Measurements from ENCODE around the gene WDR87. TPM values are rescaled to one million over a fixed set of nuclear protein-coding genes. Genes with fewer than 3 reads are reported as not detected.

Gene WDR87
- total and polyA plus RNA-seq, 2 donors (not counting 3 experiments of a cell fraction or from before 2014, with no cell fraction given): not detected

DNA sequence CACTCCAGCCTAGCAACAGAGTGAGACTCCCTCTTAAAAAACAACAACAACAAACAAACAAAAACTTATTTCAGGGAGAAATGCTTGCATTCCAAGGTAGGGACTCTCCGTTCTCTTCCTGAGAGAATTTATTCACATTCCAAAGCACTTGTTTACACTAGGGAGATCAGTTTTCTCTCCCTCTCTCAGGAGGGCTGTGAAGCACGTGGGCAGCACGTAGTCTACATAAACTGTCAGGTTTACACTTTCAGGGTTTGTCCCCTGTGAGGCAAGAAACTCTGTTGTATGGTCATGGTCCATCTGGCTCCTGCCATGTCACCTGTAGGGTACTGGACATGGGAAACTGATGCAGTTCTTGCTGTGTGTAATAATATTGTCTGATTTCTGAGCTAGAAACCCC lies 31.6 kb downstream of the WDR87 start:
- H3K36me3 ChIP-seq (ENCODE audit: control insufficient read depth in 2 of 2, extremely low read depth in 1 of 2, insufficient read depth in 2 of 2, low read length in 2 of 2): no peaks in the 10 kb centered on the region
- no peaks in the 10 kb centered on the region for H3K9me1 ChIP-seq (replicated peaks; ENCODE audit: control insufficient read depth, extremely low read depth, insufficient read depth, low read length)
- H3K9me3 ChIP-seq (replicated peaks; ENCODE audit: control insufficient read depth, insufficient read depth, low read length): no peaks in the 10 kb centered on the region
- DNase-seq (ENCODE audit: low read depth, low spot score): no peak
- no peaks in the 10 kb centered on the region for H3K79me2 ChIP-seq (ENCODE audit: control insufficient read depth, insufficient read depth, low read length)
- BruUV-seq (replicated peaks): no TSS peak
- no peak overlapping the region for H3K4me3 ChIP-seq (replicated peaks in 1 of 3; ENCODE audit: insufficient read depth in 1 of 3, low read depth in 1 of 3, low read length in 3 of 3)
- dilution Hi-C loops (cut with MboI; ENCODE audit: extremely low pct_ligation_motif_present, low sequenced_read_pairs) (no loop called here), intact Hi-C loops (cut with micrococcal nuclease) (no loop called here)
- H3K4me2 ChIP-seq (ENCODE audit: insufficient read depth, low read length): no peak overlapping the region
- H2AFZ ChIP-seq (ENCODE audit: low read depth, low read length): no peak overlapping the region
- FAIRE-seq: no peak
- H3K27me3 ChIP-seq (ENCODE audit: control insufficient read depth in 2 of 2, insufficient read depth in 2 of 2, low read length in 2 of 2): no peaks in the 10 kb centered on the region
- ChIA-PET CTCF (no interaction called here), POLR2A (no interaction called here)
- no peak for TF ChIP-seq CTCF (IDR thresholded peaks at IDR 0.05; ENCODE audit: extremely low read depth in 1 of 2, insufficient read depth in 1 of 2, low read depth in 1 of 2, low read length in 2 of 2)
- no peak for TF ChIP-seq JUN (IDR thresholded peaks at IDR 0.05; ENCODE audit: borderline replicate concordance, insufficient read depth, insufficient read length, low read depth)
- TF ChIP-seq, protein P1, sequence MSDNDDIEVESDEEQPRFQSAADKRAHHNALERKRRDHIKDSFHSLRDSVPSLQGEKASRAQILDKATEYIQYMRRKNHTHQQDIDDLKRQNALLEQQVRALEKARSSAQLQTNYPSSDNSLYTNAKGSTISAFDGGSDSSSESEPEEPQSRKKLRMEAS (IDR thresholded peaks at IDR 0.05; ENCODE audit: insufficient read depth, insufficient read length): no peak
- no peak for TF ChIP-seq MYC (IDR thresholded peaks at IDR 0.05; ENCODE audit: low read depth, low read length)
- TF ChIP-seq POLR2AphosphoS5 (IDR thresholded peaks at IDR 0.05; ENCODE audit: insufficient read depth, low read depth, low read length): no peak
- TF ChIP-seq POLR2A (IDR thresholded peaks at IDR 0.05; ENCODE audit: low read depth, low read length): no peak
- TF ChIP-seq FOS (IDR thresholded peaks at IDR 0.05; ENCODE audit: borderline replicate concordance, insufficient read depth, low read length): no peak
- H3K27ac ChIP-seq (ENCODE audit: insufficient read depth, low read depth, low read length): no peak overlapping the region
- no peaks in the 10 kb centered on the region for H3K4me1 ChIP-seq (ENCODE audit: control insufficient read depth, extremely low read depth, insufficient read depth, low read length)
- no peak overlapping the region for H3K9ac ChIP-seq (replicated peaks; ENCODE audit: extremely low read depth, insufficient read depth, low read length)
- H4K20me1 ChIP-seq (replicated peaks; ENCODE audit: control insufficient read depth, extremely low read depth, insufficient read depth, low read length): no peaks in the 10 kb centered on the region

Data from endothelial cell of umbilical vein (primary cell).